ENCODE results near the gene ANKRD6.
A peak's percentile ranks its signal among the peaks of the same experiment; 100 is the strongest.

Gene ANKRD6

GRCh38 chr6:89591745-89592144, 158.8 kb downstream of the ANKRD6 start:
- Histone ChIP-seq H3K4me1 (peaks cover 0 to 5% (median 0%) of the 10 kb centered on the region in 4 donors), H3K36me3 (no peaks in the 10 kb centered on the region), H3K9me3 (no peaks in the 10 kb centered on the region), H3K27me3 (no peaks in the 10 kb centered on the region), H3K27ac (no peak overlapping the region), H3K4me3 (no peak overlapping the region)
- intact Hi-C loops (cut with DNase I; ENCODE audit: low total_unique reads) = no loop called here
- no peak for TF ChIP-seq CTCF (IDR thresholded peaks at IDR 0.05)
- DNase-seq = no peak

GRCh38 chr6:89596056-89596455, 163.1 kb downstream of the ANKRD6 start:
- H3K27me3 ChIP-seq = no peaks in the 10 kb centered on the region
- no peaks in the 10 kb centered on the region for H3K9me3 ChIP-seq
- DNase-seq = no peak
- no peak overlapping the region for H3K4me3 ChIP-seq
- no peaks in the 10 kb centered on the region for H3K36me3 ChIP-seq
- intact Hi-C loops (cut with DNase I; ENCODE audit: low total_unique reads) = no loop called here
- H3K27ac ChIP-seq = no peak overlapping the region
- H3K4me1 ChIP-seq = peaks cover 0 to 33% (median 0%) of the 10 kb centered on the region in 4 donors
- TF ChIP-seq CTCF (IDR thresholded peaks at IDR 0.05) = no peak

- peaks cover 0 to 33% (median 0%) of the 10 kb centered on the region in 4 donors for H3K4me1 ChIP-seq
- no peaks in the 10 kb centered on the region for H3K36me3 ChIP-seq
- intact Hi-C loops (cut with DNase I; ENCODE audit: low total_unique reads) = no loop called here
- no peak overlapping the region for H3K4me3 ChIP-seq
- no peak for TF ChIP-seq CTCF (IDR thresholded peaks at IDR 0.05)
- no peak overlapping the region for H3K27ac ChIP-seq
- H3K27me3 ChIP-seq = no peaks in the 10 kb centered on the region
- H3K9me3 ChIP-seq = no peaks in the 10 kb centered on the region
- DNase-seq = no peak
Observed at GRCh38 chr6:89596484-89596883, 163.5 kb downstream of the ANKRD6 start.

GRCh38 chr6:89597372-89597771, 164.4 kb downstream of the ANKRD6 start:
- H3K9me3 ChIP-seq = no peaks in the 10 kb centered on the region
- TF ChIP-seq CTCF (IDR thresholded peaks at IDR 0.05) = no peak
- peaks cover 0 to 7% (median 0%) of the 10 kb centered on the region in 3 donors for H3K36me3 ChIP-seq
- no peak overlapping the region for H3K4me3 ChIP-seq
- H3K4me1 ChIP-seq = peaks cover 0 to 33% (median 0%) of the 10 kb centered on the region in 4 donors
- no peak for DNase-seq
- H3K27ac ChIP-seq = peak overlapping the region; percentile 11 to 26
- intact Hi-C loops (cut with DNase I; ENCODE audit: low total_unique reads) = no loop called here
- no peaks in the 10 kb centered on the region for H3K27me3 ChIP-seq

GRCh38 chr6:89597988-89598387, 165.0 kb downstream of the ANKRD6 start:
- Histone ChIP-seq H3K9me3 (no peaks in the 10 kb centered on the region), H3K27me3 (no peaks in the 10 kb centered on the region), H3K4me3 (no peak overlapping the region), H3K4me1 (peaks cover 0 to 33% (median 0%) of the 10 kb centered on the region in 4 donors), H3K36me3 (peaks cover 0 to 12% (median 0%) of the 10 kb centered on the region in 3 donors), H3K27ac (peak overlapping the region; percentile 26 to 34)
- no peak for DNase-seq
- peak; percentile 34 to 64 for TF ChIP-seq CTCF (IDR thresholded peaks at IDR 0.05)
- intact Hi-C loops (cut with DNase I; ENCODE audit: low total_unique reads) = no loop called here

GRCh38 chr6:89599727-89600126, 166.8 kb downstream of the ANKRD6 start:
- Histone ChIP-seq H3K36me3 (peaks cover 0 to 12% (median 0%) of the 10 kb centered on the region in 3 donors), H3K9me3 (no peaks in the 10 kb centered on the region), H3K27me3 (no peaks in the 10 kb centered on the region), H3K27ac (peak overlapping the region; percentile 66 to 68), H3K4me3 (peak overlapping the region in 1 of 2 donors; percentile 15), H3K4me1 (peaks cover 0 to 33% (median 0%) of the 10 kb centered on the region in 4 donors)
- intact Hi-C loops (cut with DNase I; ENCODE audit: low total_unique reads) = no loop called here
- DNase-seq = no peak
- no peak for TF ChIP-seq CTCF (IDR thresholded peaks at IDR 0.05)
